Gastroesophageal sphincter (tissue), 3 donors: ENCODE measurements around the gene JPT1.

Experiments
- EP300 ChIP-seq: sonication (generic); formaldehyde crosslinking; IDR thresholded peaks from one replicate; pipeline ENCODE4 v1.6.1; 2017; ENCODE audit warnings: antibody characterized with exemption, mild to moderate bottlenecking
- POLR2A ChIP-seq, 2 donors: fragments of 450-650 bp; IDR thresholded peaks; one replicate each; pipeline ENCODE4 v1.6.1; 2017; ENCODE audit warnings: antibody characterized with exemption in 2 of 2, mild to moderate bottlenecking in 2 of 2, moderate library complexity in 1 of 2
- POLR2AphosphoS5 ChIP-seq: sonication (generic); formaldehyde crosslinking; IDR thresholded peaks from one replicate; pipeline ENCODE4 v1.6.1; 2017; ENCODE audit warnings: antibody characterized with exemption
- TF ChIP-seq, protein P1 (sequence below), 4 experiments: fragments of 200-600 bp in 2 of 4; fragments of 450-650 bp in 2 of 4; sonication (generic) in 1 of 4; IDR thresholded peaks; one replicate each; pipeline ENCODE4 v1.5.1; 2017 to 2019; ENCODE audit warnings: antibody characterized with exemption in 4 of 4, mild to moderate bottlenecking in 2 of 4, moderate library complexity in 2 of 4

DNA sequence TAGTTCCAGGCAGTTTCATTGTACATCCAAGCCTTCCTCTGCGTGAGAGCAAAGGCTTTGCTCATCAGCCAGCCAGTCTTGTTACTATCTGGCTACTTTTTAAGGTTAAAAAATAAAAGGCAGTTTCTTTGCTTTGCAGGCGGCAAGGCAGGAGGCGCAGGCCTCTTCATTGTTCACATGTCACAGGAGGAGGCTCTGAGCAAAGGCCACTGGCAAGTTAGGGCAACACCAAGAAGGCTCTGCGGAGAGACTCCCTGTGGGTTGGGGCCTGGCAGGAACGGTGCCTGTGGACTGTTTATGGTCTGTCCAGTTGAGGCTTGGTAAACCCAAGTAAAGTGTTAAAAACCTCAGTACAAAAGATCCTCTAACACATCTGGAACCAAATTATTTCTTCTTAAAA, 18.9 kb downstream of the JPT1 start:
- TF ChIP-seq POLR2AphosphoS5, result no peak
- TF ChIP-seq, protein P1, sequence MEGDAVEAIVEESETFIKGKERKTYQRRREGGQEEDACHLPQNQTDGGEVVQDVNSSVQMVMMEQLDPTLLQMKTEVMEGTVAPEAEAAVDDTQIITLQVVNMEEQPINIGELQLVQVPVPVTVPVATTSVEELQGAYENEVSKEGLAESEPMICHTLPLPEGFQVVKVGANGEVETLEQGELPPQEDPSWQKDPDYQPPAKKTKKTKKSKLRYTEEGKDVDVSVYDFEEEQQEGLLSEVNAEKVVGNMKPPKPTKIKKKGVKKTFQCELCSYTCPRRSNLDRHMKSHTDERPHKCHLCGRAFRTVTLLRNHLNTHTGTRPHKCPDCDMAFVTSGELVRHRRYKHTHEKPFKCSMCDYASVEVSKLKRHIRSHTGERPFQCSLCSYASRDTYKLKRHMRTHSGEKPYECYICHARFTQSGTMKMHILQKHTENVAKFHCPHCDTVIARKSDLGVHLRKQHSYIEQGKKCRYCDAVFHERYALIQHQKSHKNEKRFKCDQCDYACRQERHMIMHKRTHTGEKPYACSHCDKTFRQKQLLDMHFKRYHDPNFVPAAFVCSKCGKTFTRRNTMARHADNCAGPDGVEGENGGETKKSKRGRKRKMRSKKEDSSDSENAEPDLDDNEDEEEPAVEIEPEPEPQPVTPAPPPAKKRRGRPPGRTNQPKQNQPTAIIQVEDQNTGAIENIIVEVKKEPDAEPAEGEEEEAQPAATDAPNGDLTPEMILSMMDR (IDR thresholded peaks at IDR 0.05), result no peak
- no peak for TF ChIP-seq EP300
- no peak for TF ChIP-seq POLR2A (IDR thresholded peaks at IDR 0.05)
